Panc1 (cell line): Measurements from ENCODE around the gene GPSM1. TPM values are rescaled to one million over a fixed set of nuclear protein-coding genes. Genes with fewer than 3 reads are reported as not detected.

ENCODE experiments used
- ATAC-seq: fragments of 200-7000 bp; cut with Tn5 transposase; 2 replicates; pipeline ENCODE4 v1.9.1; 2020; ENCODE audit warnings: mild to moderate bottlenecking, moderate library complexity
- BruUV-seq: library from RNA; stranded (reverse); fragments of 400-500 nt; replicated peaks from 2 replicates; lab custom pipeline; 2021; lab: Mats Ljungman, UMichigan
- CTCF ChIA-PET: fragments of 300-600 bp; sonication (Branson Sonifier 250); formaldehyde crosslinking; loops from one replicate; lab custom pipeline; 2022; ENCODE audit warnings: antibody characterized with exemption; lab: Charles Lee
- POLR2A ChIA-PET: fragments of 300-600 bp; sonication (Branson Sonifier 250); formaldehyde crosslinking; loops from one replicate; lab custom pipeline; 2022; ENCODE audit warnings: antibody characterized with exemption; lab: Charles Lee
- DNase-seq: peaks from one replicate; pipeline ENCODE4 v3.0.0-alpha.2; 2010; ENCODE audit warnings: low read depth, low spot score
- H3K27ac ChIP-seq: 2 replicates; pipeline ENCODE4 v1.5.1; 2011; ENCODE audit warnings: mild to moderate bottlenecking, low read length, inconsistent platforms
- H3K27me3 ChIP-seq: fragments of 200-500 bp; sonication (Bioruptor generic); 2 replicates; pipeline ENCODE4 v1.6.0; 2014; ENCODE audit warnings: low read length, inconsistent platforms; ENCODE audit not compliant: control insufficient read depth, insufficient read depth
- H3K36me3 ChIP-seq: fragments of 200-500 bp; sonication (Bioruptor generic); 2 replicates; pipeline ENCODE4 v1.5.1; 2014; ENCODE audit warnings: inconsistent platforms, mild to moderate bottlenecking, low read length, moderate library complexity; ENCODE audit not compliant: control insufficient read depth, insufficient read depth
- H3K4me1 ChIP-seq: 2 replicates; pipeline ENCODE4 v1.5.1; 2011; ENCODE audit warnings: inconsistent platforms, mild to moderate bottlenecking, low read length, moderate library complexity; ENCODE audit not compliant: control insufficient read depth, insufficient read depth
- H3K4me3 ChIP-seq, 2 experiments: 2 replicates each; pipeline ENCODE4 v1.5.1; 2011 to 2012; ENCODE audit warnings: low read depth in 2 of 2, low read length in 2 of 2, mild to moderate bottlenecking in 2 of 2, inconsistent platforms in 1 of 2, moderate library complexity in 1 of 2
- H3K9me3 ChIP-seq: fragments of 200-500 bp; sonication (Bioruptor generic); 2 replicates; pipeline ENCODE4 v1.5.1; 2014; ENCODE audit warnings: low read depth, mild to moderate bottlenecking, inconsistent platforms, low read length, moderate library complexity; ENCODE audit not compliant: control insufficient read depth, insufficient read depth
- CTCF ChIP-seq: fragments of 450-650 bp; IDR thresholded peaks from 2 replicates; pipeline ENCODE4 v1.5.1; 2017; ENCODE audit warnings: mild to moderate bottlenecking
- POLR2AphosphoS5 ChIP-seq: IDR thresholded peaks from 2 replicates; pipeline ENCODE4 v1.6.1; 2012; ENCODE audit warnings: mild to moderate bottlenecking, low read depth, low read length, moderate library complexity
- REST ChIP-seq, 2 experiments: IDR thresholded peaks; 2 replicates each; pipeline ENCODE4 v1.6.1; 2011 to 2012; ENCODE audit warnings: low read depth in 2 of 2, control low read depth in 1 of 2, low read length in 1 of 2, mild to moderate bottlenecking in 1 of 2, moderate library complexity in 1 of 2; ENCODE audit not compliant: insufficient read depth in 1 of 2
- SIN3A ChIP-seq: IDR thresholded peaks from 2 replicates; pipeline ENCODE4 v1.6.1; 2012; ENCODE audit warnings: low read depth, mild to moderate bottlenecking, low read length, moderate library complexity, borderline replicate concordance; ENCODE audit not compliant: insufficient read depth
- TCF7L2 ChIP-seq: IDR thresholded peaks from 2 replicates; pipeline ENCODE4 v1.6.1; 2011; ENCODE audit warnings: mild to moderate bottlenecking, low read depth, low read length, inconsistent platforms
- in situ Hi-C: cut with HindIII; loops from 2 replicates; pipeline ENCODE4 v1.10.0; 2016; ENCODE audit warnings: low sequenced_read_pairs, low pct_unique_long_range_greater_than_20kb
- intact Hi-C: fragments of 100-400 bp; cut with micrococcal nuclease; formaldehyde crosslinking; loops from one replicate; pipeline ENCODE4 v1.10.0; 2022; ENCODE audit not compliant: unreplicated experiment
- total RNA-seq: library from RNA; stranded (reverse); gene quantifications from one replicate; pipeline ENCODE4 v1.2.1, GENCODE V29; 2021; ENCODE audit not compliant: unreplicated experiment

GPSM1 gene
- total RNA-seq, 1 experiment from 2014 or later, result 14.2 TPM

- no peaks in the 10 kb centered on the region for H3K36me3 ChIP-seq
- H3K9me3 ChIP-seq, result no peaks in the 10 kb centered on the region
- no peak for TF ChIP-seq REST (IDR thresholded peaks at IDR 0.05; ENCODE audit: insufficient read depth in 1 of 2, low read depth in 2 of 2, low read length in 1 of 2)
- no peak for TF ChIP-seq SIN3A
- no peak for TF ChIP-seq POLR2AphosphoS5
- TF ChIP-seq TCF7L2, result no peak
- TF ChIP-seq CTCF, result no peak
- intact Hi-C loops, result no loop called here
- CTCF ChIA-PET, result no interaction called here
- in situ Hi-C loops, result no loop called here
- BruUV-seq, result no TSS peak
- H3K27me3 ChIP-seq, result no peaks in the 10 kb centered on the region
- no peak overlapping the region for H3K27ac ChIP-seq
- POLR2A ChIA-PET, result no interaction called here
- ATAC-seq (no peak), DNase-seq (no peak)
- H3K4me3 ChIP-seq, result no peak overlapping the region
- no peaks in the 10 kb centered on the region for H3K4me1 ChIP-seq
Observed at GRCh38 chr9:136290508-136291000, 36.8 kb upstream of the GPSM1 start.

DNA sequence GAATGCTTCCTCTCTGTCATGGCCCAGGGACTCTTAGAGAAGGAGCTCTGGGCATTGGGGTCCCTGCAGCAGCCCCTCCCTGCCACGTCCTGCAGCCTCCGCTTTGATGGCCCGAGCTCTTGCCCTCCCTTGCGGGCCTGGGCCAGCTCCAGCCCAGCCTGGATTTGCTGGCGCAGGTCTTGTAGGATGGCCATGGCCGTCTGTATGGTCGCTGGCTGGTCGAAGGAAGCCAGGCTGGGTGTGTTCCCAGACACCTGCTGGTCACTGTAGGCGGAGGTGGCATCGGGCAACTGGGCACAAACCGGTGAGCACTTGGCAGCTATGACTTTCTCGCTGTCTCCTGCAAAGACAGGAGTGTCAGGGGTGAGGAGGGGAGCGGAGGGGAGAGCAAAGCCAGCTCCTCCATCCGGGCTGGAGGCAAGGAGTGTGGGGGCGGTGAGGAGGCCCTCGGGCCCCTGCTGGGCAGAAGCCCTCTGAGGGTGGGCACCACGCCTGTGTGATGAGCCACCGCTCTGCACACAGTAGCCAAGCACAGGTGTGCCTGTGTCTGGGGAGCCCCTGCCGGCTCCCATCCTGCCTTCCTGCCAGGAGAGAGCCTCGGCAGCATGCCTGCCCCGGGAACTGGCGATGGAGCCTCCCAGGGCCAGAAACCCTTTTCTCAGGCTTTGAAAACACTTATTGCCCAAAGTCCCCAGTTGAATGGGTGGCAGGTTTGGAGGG is 35.9 kb upstream of the GPSM1 start:
- BruUV-seq, result no TSS peak
- no peak for DNase-seq
- TF ChIP-seq REST (IDR thresholded peaks at IDR 0.05; ENCODE audit: insufficient read depth in 1 of 2, low read depth in 2 of 2, low read length in 1 of 2) (no peak), CTCF (no peak), TCF7L2 (no peak), POLR2AphosphoS5 (no peak), SIN3A (no peak)
- intact Hi-C loops (no loop called here), in situ Hi-C loops (no loop called here)
- Histone ChIP-seq H3K9me3 (no peaks in the 10 kb centered on the region), H3K4me3 (no peak overlapping the region), H3K36me3 (no peaks in the 10 kb centered on the region), H3K4me1 (no peaks in the 10 kb centered on the region), H3K27ac (no peak overlapping the region), H3K27me3 (no peaks in the 10 kb centered on the region)
- CTCF ChIA-PET, result no interaction called here
- POLR2A ChIA-PET, result no interaction called here
- no peak for ATAC-seq
